Renal cortical epithelial cell (primary cell): ENCODE measurements around the gene STK35. TPM values are rescaled to one million over a fixed set of nuclear protein-coding genes. Genes with fewer than 3 reads are reported as not detected.
"Not testable (repeated sequence)": the region's sequence is repeated elsewhere in the genome, so short reads cannot be mapped to it uniquely, and the experiment has no call there.

Source experiments
- DNase-seq: peaks from one replicate; pipeline ENCODE4 v3.0.0-alpha.2; 2011; ENCODE audit warnings: low read depth
- total RNA-seq: library from RNA; depleted of rRNA; stranded (reverse); fragments of >200 nt; gene quantifications from 2 replicates; pipeline ENCODE4 v1.2.3, GENCODE V29; 2014

STK35 gene
- total RNA-seq, 1 donor from 2014 or later, result 36.2 TPM

- no peak for DNase-seq
Measured at GRCh38 chr20:2183381-2183780, 81.8 kb downstream of the STK35 start.

- DNase-seq, result not testable (repeated sequence)
Measured at GRCh38 chr20:2184933-2185332, 83.3 kb downstream of the STK35 start.

GRCh38 chr20:2195614-2196013 is 94.0 kb downstream of the STK35 start:
- DNase-seq, result no peak

GRCh38 chr20:2197166-2197565 is 95.5 kb downstream of the STK35 start:
- DNase-seq, result no peak

Other genes starting within 250 kb of the STK35 start
- gene SIRPA, start 206.4 kb upstream of the STK35 start, total RNA-seq, result 27.8 and 56.9 TPM in 2 replicates
- not detected in 2 replicates for gene PDYN, start 107.8 kb upstream of the STK35 start, total RNA-seq
- not detected in 2 replicates for gene TGM3, start 194.2 kb downstream of the STK35 start, total RNA-seq